Activated T-cell treated with anti-CD3 and anti-CD28 coated beads, Interleukin-2, amount 50 U/mL, for 4 hours (primary cell): ENCODE measurements around the gene CCDC92B. TPM values are rescaled to one million over a fixed set of nuclear protein-coding genes. Genes with fewer than 3 reads are reported as not detected.
"Not testable (repeated sequence)": the region's sequence is repeated elsewhere in the genome, so short reads cannot be mapped to it uniquely, and the experiment has no call there.

Experiments
- ATAC-seq, 2 donors: fragments of 200-7000 bp; cut with Tn5 transposase; one replicate each; pipeline ENCODE4 v1.10.0; 2021
- DNase-seq: peaks from one replicate; pipeline ENCODE4 v3.0.0-alpha.2; 2020
- H3K27me3 Mint-ChIP-seq: one replicate; pipeline ENCODE4 v1.8.0; 2021; ENCODE audit warnings: low read depth, mixed read lengths
- H3K36me3 Mint-ChIP-seq: one replicate; pipeline ENCODE4 v1.8.0; 2022; ENCODE audit warnings: mixed read lengths; ENCODE audit not compliant: insufficient read depth
- H3K4me1 Mint-ChIP-seq: one replicate; pipeline ENCODE4 v1.8.0; 2021; ENCODE audit warnings: low read depth, mixed read lengths
- H3K4me3 Mint-ChIP-seq: one replicate; pipeline ENCODE4 v1.8.0; 2021; ENCODE audit warnings: mild to moderate bottlenecking, moderate library complexity, mixed read lengths
- H3K9me3 Mint-ChIP-seq: one replicate; pipeline ENCODE4 v1.8.0; 2021; ENCODE audit warnings: mixed read lengths
- total RNA-seq, 3 donors: library from RNA; stranded (reverse); gene quantifications; one replicate each; pipeline ENCODE4 v1.2.1, GENCODE V29; 2021

CCDC92B gene
- total RNA-seq, 3 donors from 2014 or later = 0.16 TPM; not detected in 2

- Mint-ChIP-seq H3K4me3 (no peak overlapping the region), H3K27me3 (no peaks in the 10 kb centered on the region), H3K36me3 (peaks cover 2% of the 10 kb centered on the region), H3K4me1 (peaks cover 37% of the 10 kb centered on the region), H3K9me3 (no peaks in the 10 kb centered on the region)
- DNase-seq (no peak), ATAC-seq (no peak)
Observed at GRCh38 chr17:2706911-2707510, 42.4 kb downstream of the CCDC92B start.

GRCh38 chr17:2705888-2706795 is 43.3 kb downstream of the CCDC92B start:
- Mint-ChIP-seq H3K9me3 (no peaks in the 10 kb centered on the region), H3K4me1 (peaks cover 35% of the 10 kb centered on the region), H3K4me3 (no peak overlapping the region), H3K36me3 (peaks cover 2% of the 10 kb centered on the region), H3K27me3 (no peaks in the 10 kb centered on the region)
- no peak for ATAC-seq
- no peak for DNase-seq

DNA sequence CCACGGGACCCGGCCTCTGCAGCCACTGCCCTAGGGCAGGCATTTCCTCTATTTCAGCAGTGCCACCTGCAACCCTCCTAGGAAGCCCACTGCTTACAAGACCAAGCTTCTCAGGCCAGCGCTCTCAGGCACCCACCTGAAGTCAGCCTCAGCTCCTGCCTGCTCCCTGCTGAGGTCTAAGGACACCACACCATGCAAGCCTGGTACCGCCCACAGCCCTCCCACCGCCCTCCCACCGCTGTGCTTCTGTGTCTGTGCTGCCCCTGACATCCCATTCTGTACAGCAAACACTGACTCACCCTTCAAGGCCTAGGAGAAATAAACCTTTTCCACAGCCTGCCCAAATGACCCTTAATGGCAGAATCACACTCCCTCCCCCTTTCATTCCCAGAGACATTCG is 44.2 kb downstream of the CCDC92B start:
- Mint-ChIP-seq H3K27me3 (no peaks in the 10 kb centered on the region), H3K9me3 (no peaks in the 10 kb centered on the region), H3K4me1 (peaks cover 32% of the 10 kb centered on the region), H3K4me3 (peak overlapping the region; percentile 5), H3K36me3 (peaks cover 5% of the 10 kb centered on the region)
- no peak for DNase-seq
- no peak for ATAC-seq

DNA sequence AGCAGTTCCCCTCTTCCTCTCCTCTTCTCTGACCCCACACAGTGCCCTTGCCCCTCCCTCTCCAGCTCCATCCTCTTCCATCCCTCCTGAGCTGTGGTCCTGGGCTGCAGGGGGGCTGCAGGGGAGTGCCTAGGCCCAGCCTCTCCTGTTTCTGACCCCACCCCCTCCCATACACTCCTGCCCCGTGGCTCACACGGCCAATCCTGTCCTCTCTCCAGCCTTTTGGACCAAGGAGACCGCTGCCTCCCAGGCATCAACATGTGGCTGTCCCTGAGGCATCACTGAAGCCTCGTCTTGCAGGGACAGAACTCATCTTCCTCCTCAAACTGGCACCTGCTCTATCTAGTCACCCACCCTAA is 44.6 kb downstream of the CCDC92B start:
- ATAC-seq (no peak), DNase-seq (no peak)
- Mint-ChIP-seq H3K36me3 (peaks cover 7% of the 10 kb centered on the region), H3K9me3 (no peaks in the 10 kb centered on the region), H3K27me3 (no peaks in the 10 kb centered on the region), H3K4me3 (no peak overlapping the region), H3K4me1 (peaks cover 28% of the 10 kb centered on the region)

GRCh38 chr17:2704031-2704889 is 45.2 kb downstream of the CCDC92B start:
- DNase-seq (no peak), ATAC-seq (no peak)
- H3K27me3 Mint-ChIP-seq = no peaks in the 10 kb centered on the region
- H3K4me3 Mint-ChIP-seq = no peak overlapping the region
- H3K36me3 Mint-ChIP-seq = peaks cover 7% of the 10 kb centered on the region
- no peaks in the 10 kb centered on the region for H3K9me3 Mint-ChIP-seq
- H3K4me1 Mint-ChIP-seq = peaks cover 22% of the 10 kb centered on the region

- Mint-ChIP-seq H3K36me3 (peaks cover 9% of the 10 kb centered on the region), H3K27me3 (no peaks in the 10 kb centered on the region), H3K9me3 (no peaks in the 10 kb centered on the region), H3K4me3 (no peak overlapping the region), H3K4me1 (peaks cover 16% of the 10 kb centered on the region)
- no peak for DNase-seq
- ATAC-seq = no peak
Observed at GRCh38 chr17:2703606-2704005, 45.8 kb downstream of the CCDC92B start.

- Mint-ChIP-seq H3K36me3 (peaks cover 9% of the 10 kb centered on the region), H3K27me3 (no peaks in the 10 kb centered on the region), H3K4me1 (peaks cover 13% of the 10 kb centered on the region), H3K4me3 (no peak overlapping the region), H3K9me3 (no peaks in the 10 kb centered on the region)
- ATAC-seq = no peak
- DNase-seq = no peak
Observed at GRCh38 chr17:2703181-2703580, 46.3 kb downstream of the CCDC92B start.

- peaks cover 12% of the 10 kb centered on the region for H3K4me1 Mint-ChIP-seq
- H3K9me3 Mint-ChIP-seq = no peaks in the 10 kb centered on the region
- ATAC-seq (no peak), DNase-seq (no peak)
- peaks cover 9% of the 10 kb centered on the region for H3K36me3 Mint-ChIP-seq
- H3K27me3 Mint-ChIP-seq = no peaks in the 10 kb centered on the region
- no peak overlapping the region for H3K4me3 Mint-ChIP-seq
Observed at GRCh38 chr17:2701996-2702741, 47.3 kb downstream of the CCDC92B start.

GRCh38 chr17:2701161-2701995 is 48.1 kb downstream of the CCDC92B start:
- no peak overlapping the region for H3K4me3 Mint-ChIP-seq
- no peak for DNase-seq
- H3K27me3 Mint-ChIP-seq = no peaks in the 10 kb centered on the region
- no peak for ATAC-seq
- no peaks in the 10 kb centered on the region for H3K9me3 Mint-ChIP-seq
- peaks cover 12% of the 10 kb centered on the region for H3K36me3 Mint-ChIP-seq
- H3K4me1 Mint-ChIP-seq = peaks cover 9% of the 10 kb centered on the region

- H3K9me3 Mint-ChIP-seq = no peaks in the 10 kb centered on the region
- ATAC-seq = no peak
Observed at GRCh38 chr17:2700491-2701141, 48.8 kb downstream of the CCDC92B start.

GRCh38 chr17:2700030-2700490 is 49.4 kb downstream of the CCDC92B start:
- Mint-ChIP-seq H3K4me3 (no peak overlapping the region), H3K36me3 (peaks cover 11% of the 10 kb centered on the region)

More at GRCh38 chr17:2700491-2701141, 48.8 kb downstream of the CCDC92B start:
- no peaks in the 10 kb centered on the region for H3K27me3 Mint-ChIP-seq
- H3K4me1 Mint-ChIP-seq = peaks cover 7% of the 10 kb centered on the region
- DNase-seq = no peak
- H3K36me3 Mint-ChIP-seq = peaks cover 12% of the 10 kb centered on the region
- no peak overlapping the region for H3K4me3 Mint-ChIP-seq

DNA sequence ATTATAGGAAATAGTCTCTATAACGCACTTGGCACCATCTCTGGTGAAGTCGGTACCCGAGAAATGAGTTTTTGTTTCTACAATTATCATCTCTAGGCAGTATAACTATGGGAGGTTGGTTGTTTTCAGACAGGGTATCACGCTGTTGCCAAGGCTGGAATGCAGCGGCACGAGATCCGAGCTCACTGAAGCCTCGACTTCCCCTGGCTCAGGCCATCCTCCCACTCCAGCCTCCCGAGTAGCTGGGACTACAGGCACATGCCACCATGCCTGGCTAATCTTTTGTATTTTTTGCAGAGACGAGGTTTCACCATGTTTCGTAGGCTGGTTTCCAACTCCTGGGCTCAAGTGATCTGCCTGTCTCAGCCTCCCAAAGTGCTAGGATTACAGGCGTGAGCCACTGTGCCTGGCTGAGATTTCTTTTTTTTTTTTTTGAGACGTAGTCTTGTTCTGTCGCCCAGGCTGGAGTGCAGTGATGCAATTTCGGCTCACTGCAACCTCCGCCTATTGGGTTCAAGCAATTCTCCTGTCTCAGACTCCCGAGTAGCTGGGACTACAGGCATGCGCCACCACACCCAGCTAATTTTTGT is 50.1 kb downstream of the CCDC92B start:
- not testable (repeated sequence) for H3K36me3 Mint-ChIP-seq, DNase-seq, H3K27me3 Mint-ChIP-seq, ATAC-seq, H3K4me3 Mint-ChIP-seq, H3K9me3 Mint-ChIP-seq, H3K4me1 Mint-ChIP-seq

More at GRCh38 chr17:2700030-2700490, 49.4 kb downstream of the CCDC92B start:
- H3K27me3 Mint-ChIP-seq = no peaks in the 10 kb centered on the region
- DNase-seq (no peak), ATAC-seq (no peak)
- H3K9me3 Mint-ChIP-seq = no peaks in the 10 kb centered on the region
- peaks cover 2% of the 10 kb centered on the region for H3K4me1 Mint-ChIP-seq
